GM15510 (cell line): ENCODE results near the gene SMIM3.

ENCODE experiments used
- POLR2A ChIP-seq: IDR thresholded peaks from 3 replicates; pipeline ENCODE4 v1.6.1; 2011; ENCODE audit warnings: borderline replicate concordance; ENCODE audit not compliant: insufficient read length; ENCODE audit errors: extremely low read depth

SMIM3 gene

DNA sequence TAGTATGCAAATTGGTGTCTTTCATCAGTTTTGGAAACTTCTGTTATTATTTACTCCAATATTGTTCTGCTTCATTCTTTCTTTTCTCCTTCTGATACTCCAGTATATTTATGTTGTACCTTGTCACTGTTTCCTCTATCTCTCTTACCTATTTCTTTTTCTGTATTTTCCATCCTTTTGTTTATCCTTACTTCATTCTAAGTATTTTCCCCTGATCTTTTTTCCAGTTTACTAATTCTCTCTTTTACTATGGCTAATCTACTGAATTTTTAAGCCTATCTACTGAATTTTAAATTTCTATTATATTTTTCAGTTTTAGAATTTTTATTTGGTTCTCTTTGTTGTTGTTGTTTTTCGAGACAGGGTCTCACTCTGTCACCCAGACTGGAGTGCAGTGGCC lies 7.4 kb downstream of the SMIM3 start:
- no peak for TF ChIP-seq POLR2A

DNA sequence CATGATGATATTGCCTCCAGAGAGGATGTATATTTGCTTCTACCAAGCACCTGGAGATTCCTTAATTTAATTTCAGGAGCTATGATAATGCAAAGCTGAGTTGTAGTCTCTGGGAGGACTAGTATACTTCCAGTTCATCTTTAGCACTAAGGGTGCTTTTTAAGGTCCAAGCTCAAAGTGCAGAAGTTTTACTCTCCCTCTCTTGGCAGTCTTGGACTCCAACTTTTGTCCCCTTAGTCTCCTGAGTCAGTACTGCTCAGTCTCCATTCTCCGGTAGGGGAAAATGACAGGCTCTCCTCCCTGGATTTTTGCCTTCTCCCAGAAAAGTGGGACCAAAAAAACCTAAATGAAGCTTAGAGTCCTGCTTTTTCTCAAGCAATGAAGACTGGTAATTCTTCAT lies 8.3 kb downstream of the SMIM3 start:
- TF ChIP-seq POLR2A, result no peak

DNA sequence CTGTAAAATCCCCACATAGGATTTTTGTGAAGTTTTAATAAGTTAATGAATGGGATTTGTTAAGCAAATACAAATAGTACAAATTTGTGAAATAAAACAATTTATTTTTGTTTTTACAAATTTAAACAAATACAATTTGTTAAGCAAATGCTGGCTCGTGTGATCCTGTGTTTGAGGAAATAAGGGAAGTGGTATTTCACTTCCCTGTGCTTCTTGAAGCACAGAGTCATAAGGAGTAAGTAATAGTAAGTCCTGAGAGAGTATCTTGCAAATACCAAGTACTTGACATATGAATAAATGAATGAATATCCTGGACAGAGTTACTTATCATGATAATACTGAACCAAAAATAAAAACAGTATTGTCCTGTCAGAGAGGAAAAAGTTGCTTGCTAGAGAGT lies 9.1 kb downstream of the SMIM3 start:
- TF ChIP-seq POLR2A, result no peak

DNA sequence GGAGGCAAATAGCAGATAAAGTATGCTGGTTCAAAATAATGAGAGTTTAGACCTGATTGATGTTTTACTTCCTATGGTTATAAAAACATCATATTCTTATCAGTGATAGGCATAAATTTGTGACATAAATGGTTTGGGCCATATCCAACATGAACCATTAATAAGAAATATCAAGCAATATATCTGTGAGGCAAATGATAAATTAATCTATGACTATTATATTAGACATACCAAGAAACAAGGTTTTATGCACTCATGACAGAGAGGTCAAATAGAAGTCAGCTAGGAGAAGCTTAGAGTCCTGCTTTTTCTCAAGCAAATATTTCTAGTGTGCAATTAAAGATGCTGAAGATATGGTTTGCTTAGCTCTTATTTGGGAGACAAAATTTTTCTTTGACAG lies 10.4 kb downstream of the SMIM3 start:
- TF ChIP-seq POLR2A, result no peak

DNA sequence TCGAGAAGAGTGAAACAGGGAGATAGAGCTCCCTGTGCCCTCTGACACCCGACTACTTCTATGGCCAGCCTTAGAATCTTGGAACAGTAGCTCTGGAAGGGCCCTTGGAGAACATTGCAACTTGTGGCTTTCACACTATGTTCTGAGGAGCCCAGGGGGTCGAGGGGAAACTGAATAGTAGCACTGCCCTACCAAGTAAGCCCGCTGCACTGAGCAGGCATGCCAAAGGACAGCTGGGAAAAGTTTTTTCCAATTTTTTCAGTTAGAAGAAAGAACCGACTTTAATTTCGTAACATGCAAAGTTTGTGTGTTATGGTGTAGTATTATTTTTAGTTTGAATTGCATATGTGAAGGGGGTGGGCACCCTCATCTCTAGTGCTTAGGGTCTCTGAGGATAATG lies 10.9 kb downstream of the SMIM3 start:
- no peak for TF ChIP-seq POLR2A

DNA sequence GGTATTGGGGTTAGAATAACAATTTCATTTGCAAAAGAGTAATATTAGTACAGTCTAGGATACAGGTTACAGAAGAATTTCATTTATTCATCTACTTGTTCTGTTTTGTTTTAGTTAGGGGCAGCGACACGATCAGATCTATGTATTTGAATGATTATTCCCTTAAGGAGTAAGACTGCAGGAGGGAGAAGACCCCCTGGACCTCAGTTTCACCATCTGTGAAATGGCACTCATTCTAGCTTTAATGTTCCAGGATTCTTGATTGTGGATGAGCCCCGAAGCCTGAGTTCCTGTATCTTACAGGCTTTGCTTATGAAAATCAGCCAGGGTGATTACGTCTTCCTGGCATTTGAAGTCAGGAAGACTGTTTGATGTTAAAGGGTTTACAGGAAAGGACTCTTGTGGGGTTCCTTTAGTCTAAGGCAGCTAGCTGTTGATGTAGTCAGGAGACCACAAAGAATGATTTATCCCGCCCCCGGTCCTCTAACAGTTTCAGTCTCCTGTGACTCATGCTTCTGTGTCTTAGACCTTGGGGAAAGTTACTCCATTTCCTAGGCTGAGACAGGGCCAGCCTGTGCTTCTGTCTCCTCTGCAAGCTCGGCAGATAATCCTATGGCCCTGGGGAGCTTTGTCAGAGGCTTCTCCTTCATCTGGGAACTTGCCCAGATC lies 11.5 kb downstream of the SMIM3 start:
- no peak for TF ChIP-seq POLR2A

DNA sequence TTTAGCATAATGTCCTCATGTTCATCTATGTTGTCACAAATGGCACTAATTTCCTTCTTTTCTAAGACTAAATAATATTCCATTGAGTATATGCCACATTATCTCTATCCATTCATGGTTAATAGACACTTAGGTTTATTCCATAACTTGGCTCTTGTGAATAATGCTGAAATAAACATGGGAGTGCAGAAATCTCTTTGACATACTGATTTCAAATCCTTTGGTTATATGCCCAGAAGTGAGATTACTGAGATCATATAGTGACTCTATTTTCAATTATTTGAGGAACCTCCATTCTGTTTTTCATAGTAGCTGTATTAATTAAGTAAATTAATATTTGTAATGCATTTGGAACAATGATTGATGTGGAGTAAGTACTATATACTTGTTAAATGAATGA lies 13.0 kb downstream of the SMIM3 start:
- no peak for TF ChIP-seq POLR2A

DNA sequence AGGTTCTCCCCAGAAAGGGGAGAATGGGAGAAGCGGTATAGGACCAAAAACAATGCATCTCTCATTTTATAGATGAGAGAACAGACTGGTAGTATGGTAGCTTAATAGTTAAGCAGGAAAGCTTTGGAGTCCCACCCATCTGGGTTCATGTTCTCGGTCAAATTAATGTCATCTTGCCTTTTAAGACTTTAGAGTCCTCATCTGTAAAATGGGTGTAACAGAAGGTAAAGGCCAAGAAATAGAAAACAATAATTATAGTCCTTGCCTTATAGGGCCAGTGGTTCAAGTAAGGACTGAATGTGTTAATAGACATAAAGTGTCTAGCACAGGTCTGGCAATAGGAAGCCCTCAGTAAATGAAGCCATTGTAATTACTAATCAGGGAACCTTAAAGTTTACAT lies 16.4 kb downstream of the SMIM3 start:
- TF ChIP-seq POLR2A, result no peak

DNA sequence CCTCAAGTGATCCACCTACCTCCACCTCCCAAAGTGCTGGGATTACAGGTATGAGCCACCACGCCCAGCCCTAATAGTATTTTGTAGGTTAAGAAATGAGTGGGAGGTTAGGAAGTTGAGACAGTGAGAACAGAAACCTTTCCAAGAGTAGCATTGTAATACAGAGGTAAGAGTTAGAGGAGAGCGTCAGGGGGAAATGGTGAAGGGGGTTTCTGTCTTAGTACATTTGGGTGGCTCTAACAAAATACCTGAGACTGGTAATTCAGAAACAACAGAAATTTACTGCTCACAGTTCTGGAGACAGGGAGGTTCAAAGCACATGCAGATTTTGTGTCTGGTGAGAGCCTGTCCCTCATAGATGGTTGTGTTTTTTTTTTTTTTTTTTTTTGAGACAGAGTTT lies 18.8 kb downstream of the SMIM3 start:
- TF ChIP-seq POLR2A, result no peak

DNA sequence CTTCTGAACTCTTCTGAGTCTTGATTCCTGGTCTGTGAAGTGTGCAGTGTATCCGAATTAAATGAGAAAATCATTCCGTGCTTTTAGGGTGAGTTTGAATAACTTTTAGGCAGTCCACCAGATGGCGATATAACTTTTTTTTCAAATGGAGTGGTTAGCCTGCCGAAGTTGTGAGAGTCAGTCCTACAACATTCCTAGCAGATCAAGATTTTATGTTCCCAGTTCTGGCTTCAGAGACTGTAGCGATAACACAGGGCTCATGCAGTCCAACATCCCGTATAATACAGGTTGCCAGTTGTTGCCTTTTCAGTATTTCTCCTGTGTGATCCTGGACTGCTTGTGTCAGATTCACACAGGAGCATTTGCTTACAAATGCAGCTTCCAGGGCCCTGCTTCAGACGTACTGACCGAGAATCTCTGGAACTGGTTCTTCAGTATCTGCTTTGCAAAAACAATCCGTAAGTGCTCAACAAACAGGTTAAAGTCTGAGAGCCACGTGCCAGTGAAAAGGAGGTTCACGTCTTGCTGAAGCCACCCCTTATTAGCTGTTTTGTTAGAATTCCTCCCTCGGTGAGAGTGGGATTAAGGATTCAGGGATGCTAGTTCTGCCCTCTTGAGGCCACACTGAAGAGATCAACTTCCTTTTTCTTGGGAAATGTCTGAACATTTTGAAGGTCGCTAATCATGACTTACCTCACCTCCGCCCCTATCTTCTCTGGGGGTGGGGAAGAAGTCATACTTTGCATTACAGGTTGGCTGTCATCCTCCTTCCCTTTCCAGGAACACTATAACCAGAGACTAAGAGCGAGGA lies 22.8 kb downstream of the SMIM3 start:
- TF ChIP-seq POLR2A, result no peak

DNA sequence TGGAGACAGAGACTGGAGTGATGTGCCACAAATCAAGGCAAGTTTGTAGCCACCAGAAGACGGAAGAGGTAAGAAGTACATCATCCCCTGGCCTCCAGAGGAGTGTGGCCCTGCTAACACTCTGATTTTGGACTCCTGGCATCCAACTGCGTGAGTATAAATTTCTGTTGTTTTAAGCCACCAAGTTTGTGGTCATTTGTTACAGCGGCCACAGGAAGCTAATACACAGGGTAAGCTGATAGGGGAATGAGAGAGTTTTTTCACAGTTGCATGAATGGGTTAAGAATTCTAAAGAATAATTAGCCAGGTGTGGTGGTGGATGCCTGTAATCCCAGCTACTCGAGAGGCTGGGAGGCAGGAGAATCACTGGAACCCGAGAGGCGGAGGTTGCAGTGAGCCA lies 25.8 kb downstream of the SMIM3 start:
- TF ChIP-seq POLR2A, result no peak

DNA sequence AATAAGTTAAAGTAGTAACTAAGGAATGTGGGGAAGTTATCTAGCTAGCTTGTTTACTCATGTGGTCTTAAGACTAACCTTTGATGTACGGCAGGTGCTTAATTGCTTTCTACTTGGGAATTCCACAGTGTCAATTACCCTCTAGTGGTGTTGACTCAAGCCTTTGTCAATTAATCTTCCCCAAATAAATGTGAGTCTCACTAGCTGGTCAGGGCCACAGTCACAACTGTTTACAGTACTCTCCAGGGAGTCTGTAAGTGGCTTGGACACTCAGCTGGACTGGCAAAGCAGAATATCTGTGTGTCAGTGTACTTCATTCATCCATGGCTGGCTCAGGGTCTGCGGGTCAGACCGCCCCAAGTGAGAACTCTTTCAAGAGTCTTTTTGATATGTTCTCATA lies 30.8 kb downstream of the SMIM3 start:
- TF ChIP-seq POLR2A, result no peak

DNA sequence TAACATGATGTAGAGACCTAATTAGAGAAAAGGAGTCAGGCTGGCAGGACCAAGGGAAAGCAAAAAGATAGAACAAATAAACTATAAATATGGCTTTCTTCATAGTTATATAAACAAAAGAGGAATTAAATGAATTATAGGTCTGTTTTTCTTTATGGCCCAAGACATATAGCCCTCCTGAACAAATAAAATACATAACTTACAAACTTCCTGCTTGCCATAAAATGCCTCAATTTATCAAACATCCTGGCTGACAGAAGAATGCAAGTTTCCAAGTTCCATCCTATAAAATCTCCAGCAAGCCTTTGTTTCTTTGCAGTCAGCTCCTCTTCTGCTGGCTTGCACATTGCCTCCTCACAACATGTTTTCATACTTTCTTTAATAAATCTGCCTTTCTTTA lies 36.5 kb downstream of the SMIM3 start:
- TF ChIP-seq POLR2A, result no peak

DNA sequence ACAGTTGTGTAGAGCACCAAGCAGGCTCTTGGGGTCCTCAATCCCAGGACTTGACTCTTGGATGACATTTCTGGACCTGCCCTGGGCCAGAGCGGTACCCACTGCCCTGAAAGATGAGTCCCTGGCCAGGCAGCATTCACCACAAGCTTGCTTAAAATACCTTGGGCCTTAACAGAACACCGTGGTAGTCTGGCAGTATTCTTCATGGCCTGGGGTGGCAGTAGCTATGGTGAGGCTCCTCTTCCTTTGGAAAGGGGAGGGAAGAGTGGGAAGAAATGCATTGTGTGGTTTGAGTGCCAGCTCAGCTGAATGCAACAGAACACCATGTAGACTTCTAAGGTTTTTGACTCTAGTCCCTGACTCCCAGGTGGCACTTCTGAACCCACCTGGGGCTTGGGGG lies 38.4 kb downstream of the SMIM3 start:
- TF ChIP-seq POLR2A, result no peak

DNA sequence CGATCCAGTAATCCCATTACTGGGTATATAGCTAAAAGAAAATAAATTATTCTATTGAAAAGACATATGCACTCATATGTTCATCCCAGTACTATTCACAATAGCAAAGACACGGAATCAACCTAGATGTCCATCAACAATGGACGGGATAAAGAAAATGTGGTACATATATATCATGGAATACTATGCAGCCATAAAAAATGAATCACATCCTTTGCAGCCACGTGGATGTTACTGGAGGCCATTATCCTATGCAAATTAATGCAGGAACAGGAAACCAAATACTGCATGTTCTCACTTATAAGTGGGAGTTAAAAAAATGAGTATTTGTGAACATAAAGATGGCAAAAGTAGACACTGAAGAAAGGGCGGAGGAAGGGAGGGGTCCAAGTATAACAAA lies 51.2 kb downstream of the SMIM3 start:
- no peak for TF ChIP-seq POLR2A

DNA sequence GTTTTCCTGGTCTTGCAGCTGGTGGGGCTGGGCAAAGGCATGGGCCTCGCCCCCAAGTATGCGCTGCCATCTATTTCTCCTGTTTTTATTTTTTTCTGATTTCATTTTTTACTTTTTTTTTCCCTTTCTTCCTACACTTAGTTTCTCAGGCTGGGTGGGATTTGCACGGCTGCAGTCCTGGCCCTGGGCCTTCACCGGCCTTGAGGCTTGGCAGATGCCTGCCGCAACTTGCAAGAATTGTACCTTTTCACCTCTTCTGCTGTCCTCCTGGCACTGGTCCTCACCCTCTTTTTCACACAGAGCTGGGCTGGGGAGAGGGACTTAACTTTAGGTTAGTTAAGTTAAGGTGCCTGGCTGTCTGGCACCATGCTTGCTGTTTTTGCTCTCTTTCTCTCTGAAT lies 57.5 kb downstream of the SMIM3 start:
- no peak for TF ChIP-seq POLR2A
